Hypothalamus (tissue), 51 donors: ENCODE data around the gene TBCK.
"Not testable (repeated sequence)": the region's sequence is repeated elsewhere in the genome, so short reads cannot be mapped to it uniquely, and the experiment has no call there.

Experiments used
- DNase-seq, 51 donors: peaks; one replicate each; lab custom pipeline; 2025; lab: John Stamatoyannopoulos, UW

The TBCK gene

GRCh38 chr4:106245176-106245575 is 70.8 kb downstream of the TBCK start:
- DNase-seq, result no peak

- DNase-seq, result no peak
Observed at GRCh38 chr4:106240699-106241098, 75.3 kb downstream of the TBCK start.

GRCh38 chr4:106238820-106239420 is 77.1 kb downstream of the TBCK start:
- peak in 1 of 51 donors; percentile 15 for DNase-seq

- no peak for DNase-seq
Observed at GRCh38 chr4:106231931-106232330, 84.1 kb downstream of the TBCK start.

GRCh38 chr4:106222548-106222947 is 93.5 kb downstream of the TBCK start:
- DNase-seq, result no peak

GRCh38 chr4:106213291-106213690 is 102.7 kb downstream of the TBCK start:
- DNase-seq, result not testable (repeated sequence)

GRCh38 chr4:106210021-106210420 is 106.0 kb downstream of the TBCK start:
- no peak for DNase-seq

- DNase-seq, result peak in 1 of 51 donors; percentile 1
Observed at GRCh38 chr4:106208481-106209460, 107.2 kb downstream of the TBCK start.

GRCh38 chr4:106201373-106201772 is 114.6 kb downstream of the TBCK start:
- no peak for DNase-seq

GRCh38 chr4:106195435-106195950 is 120.5 kb downstream of the TBCK start:
- no peak for DNase-seq

GRCh38 chr4:106194801-106195200 is 121.2 kb downstream of the TBCK start:
- no peak for DNase-seq

GRCh38 chr4:106192131-106192530 is 123.9 kb downstream of the TBCK start:
- DNase-seq, result no peak

GRCh38 chr4:106186201-106186600 is 129.8 kb downstream of the TBCK start:
- no peak for DNase-seq

- no peak for DNase-seq
Observed at GRCh38 chr4:106183551-106183950, 132.5 kb downstream of the TBCK start.

- DNase-seq, result no peak
Observed at GRCh38 chr4:106172861-106173260, 143.1 kb downstream of the TBCK start.

GRCh38 chr4:106165351-106166010 is 150.5 kb downstream of the TBCK start:
- DNase-seq, result no peak

GRCh38 chr4:106162278-106162677 is 153.7 kb downstream of the TBCK start:
- DNase-seq, result no peak

- no peak for DNase-seq
Observed at GRCh38 chr4:106160560-106160959, 155.4 kb downstream of the TBCK start.

- no peak for DNase-seq
Observed at GRCh38 chr4:106149911-106150310, 166.1 kb downstream of the TBCK start.

GRCh38 chr4:106149026-106149425 is 167.0 kb downstream of the TBCK start:
- DNase-seq, result no peak

GRCh38 chr4:106142616-106143127 is 173.3 kb downstream of the TBCK start:
- no peak for DNase-seq
